Mesothelial cell of epicardium (in vitro differentiated cells): ENCODE data around the gene R3HDM1. TPM values are rescaled to one million over a fixed set of nuclear protein-coding genes. Genes with fewer than 3 reads are reported as not detected.

Source experiments
- DNase-seq, 2 experiments: peaks; one replicate each; pipeline ENCODE4 v3.0.0; 2021; ENCODE audit warnings: low spot score in 2 of 2; ENCODE audit not compliant: unreplicated experiment in 2 of 2
- H3K27ac Mint-ChIP-seq: 2 replicates; pipeline ENCODE4 v1.8.0; 2021; ENCODE audit warnings: mixed read lengths
- H3K27me3 Mint-ChIP-seq: 2 replicates; pipeline ENCODE4 v1.8.0; 2021; ENCODE audit warnings: low read depth, mixed read lengths
- H3K36me3 Mint-ChIP-seq: 2 replicates; pipeline ENCODE4 v1.8.0; 2021; ENCODE audit warnings: mixed read lengths
- H3K4me1 Mint-ChIP-seq: 2 replicates; pipeline ENCODE4 v1.8.0; 2021; ENCODE audit warnings: mixed read lengths
- H3K4me3 Mint-ChIP-seq: 2 replicates; pipeline ENCODE4 v1.8.0; 2021; ENCODE audit warnings: mild to moderate bottlenecking, moderate library complexity, mixed read lengths
- H3K9me3 Mint-ChIP-seq: 2 replicates; pipeline ENCODE4 v1.8.0; 2021; ENCODE audit warnings: mixed read lengths
- CTCF ChIP-seq: fragments of 200-600 bp; sonication (generic); IDR thresholded peaks from one replicate; pipeline ENCODE4 v1.5.0; 2021; ENCODE audit warnings: antibody characterized with exemption; ENCODE audit not compliant: unreplicated experiment
- total RNA-seq: library from RNA; stranded (reverse); gene quantifications from 3 replicates; pipeline ENCODE4 v1.2.1, GENCODE V29; 2021

The R3HDM1 gene
- total RNA-seq, 1 donor from 2014 or later, result 41.7 TPM

DNA sequence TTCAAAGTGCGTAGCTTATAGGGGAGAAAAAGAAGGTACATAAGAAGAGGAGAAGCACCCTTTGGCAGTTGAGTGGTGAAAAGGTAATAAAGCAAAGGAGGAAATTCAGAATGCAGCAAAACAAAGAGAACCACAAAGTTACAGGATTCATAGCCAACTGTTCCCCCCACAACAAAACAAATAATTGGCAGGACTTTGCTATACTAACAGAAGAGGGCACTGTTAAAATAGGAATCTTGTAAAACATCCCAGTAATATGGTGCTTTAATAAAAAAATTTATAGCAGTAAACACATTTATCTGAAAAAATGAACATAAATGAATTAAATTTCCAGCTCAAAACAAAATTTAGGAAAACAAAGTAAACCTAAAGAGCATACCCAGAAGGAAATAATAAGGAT lies 42.3 kb downstream of the R3HDM1 start:
- Mint-ChIP-seq H3K27ac (no peak overlapping the region), H3K27me3 (no peaks in the 10 kb centered on the region), H3K9me3 (peaks cover 6% of the 10 kb centered on the region), H3K4me1 (no peaks in the 10 kb centered on the region), H3K4me3 (no peak overlapping the region), H3K36me3 (peaks cover 7% of the 10 kb centered on the region)
- DNase-seq, result no peak
- TF ChIP-seq CTCF, result no peak

DNA sequence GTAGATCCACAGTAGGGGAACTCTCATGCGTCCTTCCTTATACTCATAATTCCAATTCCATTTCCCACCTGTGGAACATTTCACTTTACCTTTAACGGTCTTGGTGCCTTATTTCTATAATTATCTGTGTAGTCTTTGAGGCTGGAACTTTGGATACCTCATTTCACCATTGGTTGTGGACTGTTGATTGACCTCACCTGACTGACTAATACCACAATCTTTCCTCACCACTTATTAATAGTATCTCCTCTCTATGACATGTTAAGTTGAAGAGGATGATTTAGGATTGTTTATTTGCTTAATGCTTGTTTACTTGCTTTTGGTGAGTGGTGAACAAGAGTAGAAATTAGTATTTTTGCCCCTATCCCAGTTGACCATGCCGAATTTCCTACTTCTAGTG lies 50.0 kb downstream of the R3HDM1 start:
- Mint-ChIP-seq H3K27ac (no peak overlapping the region), H3K4me1 (no peaks in the 10 kb centered on the region), H3K9me3 (peaks cover 10% of the 10 kb centered on the region), H3K4me3 (no peak overlapping the region), H3K27me3 (no peaks in the 10 kb centered on the region), H3K36me3 (peaks cover 2% of the 10 kb centered on the region)
- no peak for TF ChIP-seq CTCF
- DNase-seq, result no peak

GRCh38 chr2:135582383-135582782 lies 51.1 kb downstream of the R3HDM1 start:
- no peak for TF ChIP-seq CTCF
- H3K36me3 Mint-ChIP-seq, result peaks cover 2% of the 10 kb centered on the region

DNA sequence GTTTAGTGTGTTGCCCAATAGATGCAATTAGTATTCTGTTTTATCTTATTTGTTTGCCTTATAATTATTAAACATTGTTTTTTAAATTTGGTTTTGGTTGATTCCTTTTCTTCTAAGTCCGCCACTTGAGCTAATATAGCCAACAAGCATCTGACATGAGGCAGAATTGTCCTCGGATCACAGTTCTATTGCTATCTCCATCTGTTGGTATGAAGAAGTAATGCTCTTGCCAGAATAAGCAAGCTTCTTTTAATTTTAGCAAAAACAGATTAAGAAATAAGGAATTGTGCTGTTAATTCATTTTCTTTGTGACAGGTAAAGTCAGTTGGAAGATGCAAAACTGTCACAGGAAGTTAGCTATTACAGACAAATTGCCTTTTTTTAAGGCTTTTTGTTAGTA lies 54.3 kb downstream of the R3HDM1 start:
- Mint-ChIP-seq H3K4me3 (no peak overlapping the region), H3K36me3 (no peaks in the 10 kb centered on the region), H3K4me1 (no peaks in the 10 kb centered on the region), H3K9me3 (peaks cover 4% of the 10 kb centered on the region), H3K27me3 (no peaks in the 10 kb centered on the region), H3K27ac (no peak overlapping the region)
- no peak for DNase-seq
- no peak for TF ChIP-seq CTCF

More at GRCh38 chr2:135582383-135582782, 51.1 kb downstream of the R3HDM1 start:
- H3K4me1 Mint-ChIP-seq, result no peaks in the 10 kb centered on the region
- no peak overlapping the region for H3K27ac Mint-ChIP-seq
- H3K4me3 Mint-ChIP-seq, result no peak overlapping the region
- peaks cover 4% of the 10 kb centered on the region for H3K9me3 Mint-ChIP-seq
- no peak for DNase-seq
- no peaks in the 10 kb centered on the region for H3K27me3 Mint-ChIP-seq

GRCh38 chr2:135586148-135586547 lies 54.9 kb downstream of the R3HDM1 start:
- H3K27me3 Mint-ChIP-seq, result no peaks in the 10 kb centered on the region
- H3K4me3 Mint-ChIP-seq, result no peak overlapping the region
- no peaks in the 10 kb centered on the region for H3K4me1 Mint-ChIP-seq
- no peak overlapping the region for H3K27ac Mint-ChIP-seq
- no peak for TF ChIP-seq CTCF
- H3K36me3 Mint-ChIP-seq, result no peaks in the 10 kb centered on the region
- peaks cover 4% of the 10 kb centered on the region for H3K9me3 Mint-ChIP-seq
- DNase-seq, result no peak

DNA sequence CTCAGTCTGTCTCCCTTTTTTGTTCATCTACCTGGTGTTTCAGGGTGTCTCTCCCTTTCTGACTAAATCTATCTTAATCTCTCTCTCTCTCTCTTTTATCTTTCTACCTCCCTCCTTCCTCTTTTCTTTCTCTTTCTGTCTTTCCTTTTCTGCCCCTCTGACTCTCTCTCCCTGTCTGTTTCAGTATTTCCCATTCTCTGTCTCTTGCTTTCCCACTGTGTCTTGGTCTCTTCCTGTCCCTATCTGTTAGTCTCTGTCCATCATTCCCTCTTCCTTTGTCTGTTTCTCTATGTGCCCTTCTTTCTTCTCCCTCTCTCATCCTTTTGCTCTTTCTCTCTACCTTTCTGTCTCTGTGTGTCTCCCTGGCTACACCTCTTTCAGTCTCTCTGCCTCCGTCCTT lies 56.7 kb downstream of the R3HDM1 start:
- Mint-ChIP-seq H3K27ac (no peak overlapping the region), H3K4me3 (no peak overlapping the region), H3K4me1 (no peaks in the 10 kb centered on the region)

More for the DNA sequence above, 56.7 kb downstream of the R3HDM1 start:
- DNase-seq, result no peak
- Mint-ChIP-seq H3K27me3 (no peaks in the 10 kb centered on the region), H3K9me3 (peaks cover 9% of the 10 kb centered on the region), H3K36me3 (peaks cover 10% of the 10 kb centered on the region)
- TF ChIP-seq CTCF, result no peak
